GM23338 (cell line): Measurements from ENCODE around the gene RPL3. TPM values are rescaled to one million over a fixed set of nuclear protein-coding genes. Genes with fewer than 3 reads are reported as not detected.

Source experiments
- ATAC-seq: fragments of 200-7000 bp; cut with Tn5 transposase; 3 replicates; pipeline ENCODE4 v1.9.1; 2020
- DNase-seq: peaks from one replicate; pipeline ENCODE4 v3.0.0-alpha.2; 2015; ENCODE audit warnings: low spot score
- H2AFZ ChIP-seq: fragments of 200-600 bp; sonication (generic); 2 replicates; pipeline ENCODE4 v1.8.0; 2016; ENCODE audit warnings: antibody characterized with exemption, mild to moderate bottlenecking, moderate library complexity
- H3F3A ChIP-seq: fragments of 200-600 bp; sonication (generic); replicated peaks from 2 replicates; pipeline ENCODE4 v1.8.0; 2017; ENCODE audit warnings: antibody characterized with exemption, mixed run types, low read depth
- H3K27ac ChIP-seq: fragments of 200-600 bp; sonication (generic); 2 replicates; pipeline ENCODE4 v1.6.1; 2016; ENCODE audit warnings: low read depth
- H3K27me3 ChIP-seq: fragments of 200-600 bp; sonication (generic); 2 replicates; pipeline ENCODE4 v1.8.0; 2016; ENCODE audit warnings: mild to moderate bottlenecking, mixed run types, moderate library complexity; ENCODE audit not compliant: insufficient read depth
- H3K36me3 ChIP-seq: fragments of 200-600 bp; sonication (generic); 2 replicates; pipeline ENCODE4 v1.8.0; 2016; ENCODE audit warnings: mild to moderate bottlenecking; ENCODE audit not compliant: insufficient read depth
- H3K4me1 ChIP-seq: fragments of 200-600 bp; sonication (generic); 2 replicates; pipeline ENCODE4 v1.8.0; 2016; ENCODE audit warnings: mild to moderate bottlenecking, moderate library complexity; ENCODE audit not compliant: insufficient read depth
- H3K4me2 ChIP-seq: fragments of 200-600 bp; sonication (generic); 2 replicates; pipeline ENCODE4 v1.7.1; 2017; ENCODE audit warnings: mixed run types
- H3K4me3 ChIP-seq: fragments of 200-600 bp; sonication (generic); 2 replicates; pipeline ENCODE4 v1.6.1; 2016; ENCODE audit warnings: mixed run types
- H3K79me2 ChIP-seq: fragments of 200-600 bp; sonication (generic); replicated peaks from 2 replicates; pipeline ENCODE4 v1.8.0; 2017; ENCODE audit warnings: mild to moderate bottlenecking; ENCODE audit not compliant: insufficient read depth
- H3K9me2 ChIP-seq: fragments of 200-600 bp; sonication (generic); 2 replicates; pipeline ENCODE4 v1.8.0; 2017; ENCODE audit not compliant: insufficient read depth
- H4K20me1 ChIP-seq: fragments of 200-600 bp; sonication (generic); replicated peaks from 2 replicates; pipeline ENCODE4 v1.8.0; 2017; ENCODE audit warnings: mild to moderate bottlenecking; ENCODE audit not compliant: insufficient read depth
- H3K27ac Mint-ChIP-seq: 2 replicates; pipeline ENCODE4 v1.8.0; 2020; ENCODE audit warnings: inconsistent platforms, mild to moderate bottlenecking, moderate library complexity, mixed read lengths
- H3K27me3 Mint-ChIP-seq: 3 replicates; pipeline ENCODE4 v1.8.0; 2022; ENCODE audit warnings: low read depth, mild to moderate bottlenecking, moderate library complexity, mixed read lengths, inconsistent platforms; ENCODE audit not compliant: insufficient read depth, poor library complexity
- H3K36me3 Mint-ChIP-seq: 3 replicates; pipeline ENCODE4 v1.8.0; 2021; ENCODE audit warnings: low read depth, mild to moderate bottlenecking, inconsistent platforms, moderate library complexity, mixed read lengths
- H3K4me1 Mint-ChIP-seq: 3 replicates; pipeline ENCODE4 v1.8.0; 2020; ENCODE audit warnings: mild to moderate bottlenecking, inconsistent platforms, mixed read lengths
- H3K4me3 Mint-ChIP-seq: 3 replicates; pipeline ENCODE4 v1.8.0; 2021; ENCODE audit warnings: moderate library complexity, mild to moderate bottlenecking, inconsistent platforms, mixed read lengths
- H3K9me3 Mint-ChIP-seq: 3 replicates; pipeline ENCODE4 v1.8.0; 2020; ENCODE audit warnings: moderate library complexity, mild to moderate bottlenecking, inconsistent platforms, mixed read lengths
- CREB1 ChIP-seq: fragments of 250-450 bp; sonication (Bioruptor Pico); IDR thresholded peaks from 2 replicates; pipeline ENCODE4 v1.5.0; 2020; ENCODE audit warnings: low read depth, mild to moderate bottlenecking, moderate library complexity
- EZH2phosphoT487 ChIP-seq: fragments of 200-600 bp; sonication (generic); IDR thresholded peaks from one replicate; pipeline ENCODE4 v1.8.1; 2018; ENCODE audit warnings: antibody characterized with exemption; ENCODE audit not compliant: unreplicated experiment
- JUNB ChIP-seq: IDR thresholded peaks from one replicate; pipeline ENCODE4 v1.6.1; 2016; ENCODE audit warnings: antibody characterized with exemption; ENCODE audit not compliant: unreplicated experiment
- ZNF331 ChIP-seq: fragments of 250-450 bp; sonication (Bioruptor Pico); IDR thresholded peaks from 2 replicates; pipeline ENCODE4 v1.5.0; 2020; ENCODE audit warnings: low read depth, mild to moderate bottlenecking, moderate library complexity
- ZNF462 ChIP-seq: fragments of 250-450 bp; sonication (Bioruptor Pico); IDR thresholded peaks from 2 replicates; pipeline ENCODE4 v1.5.0; 2020; ENCODE audit warnings: mild to moderate bottlenecking, moderate library complexity
- polyA plus RNA-seq: library from polyadenylated mRNA; unstranded; fragments of >200 nt; fragmentation: Nextera tagmentation; extraction: Ambion mirVana; gene quantifications from 2 replicates; pipeline ENCODE4 v1.2.1, GENCODE V29; 2016
- total RNA-seq: library from RNA; depleted of rRNA; stranded (reverse); fragments of >200 nt; shearing (Covaris generic); gene quantifications from 2 replicates; pipeline ENCODE4 v1.2.3, GENCODE V29; 2014
- TF ChIP-seq, protein P1 (sequence below), 2 experiments: fragments of 200-600 bp in 1 of 2; sonication (generic) in 1 of 2; conservative IDR thresholded peaks; 2 replicates each; pipeline versions ENCODE4 v1.5.1 to v1.6.1; 2016 to 2017; ENCODE audit warnings: antibody characterized with exemption in 2 of 2, low read depth in 2 of 2, mild to moderate bottlenecking in 2 of 2, moderate library complexity in 1 of 2

RPL3 gene
- total and polyA plus RNA-seq, 2 experiments from 2014 or later = 1,983 to 3,244 TPM

DNA sequence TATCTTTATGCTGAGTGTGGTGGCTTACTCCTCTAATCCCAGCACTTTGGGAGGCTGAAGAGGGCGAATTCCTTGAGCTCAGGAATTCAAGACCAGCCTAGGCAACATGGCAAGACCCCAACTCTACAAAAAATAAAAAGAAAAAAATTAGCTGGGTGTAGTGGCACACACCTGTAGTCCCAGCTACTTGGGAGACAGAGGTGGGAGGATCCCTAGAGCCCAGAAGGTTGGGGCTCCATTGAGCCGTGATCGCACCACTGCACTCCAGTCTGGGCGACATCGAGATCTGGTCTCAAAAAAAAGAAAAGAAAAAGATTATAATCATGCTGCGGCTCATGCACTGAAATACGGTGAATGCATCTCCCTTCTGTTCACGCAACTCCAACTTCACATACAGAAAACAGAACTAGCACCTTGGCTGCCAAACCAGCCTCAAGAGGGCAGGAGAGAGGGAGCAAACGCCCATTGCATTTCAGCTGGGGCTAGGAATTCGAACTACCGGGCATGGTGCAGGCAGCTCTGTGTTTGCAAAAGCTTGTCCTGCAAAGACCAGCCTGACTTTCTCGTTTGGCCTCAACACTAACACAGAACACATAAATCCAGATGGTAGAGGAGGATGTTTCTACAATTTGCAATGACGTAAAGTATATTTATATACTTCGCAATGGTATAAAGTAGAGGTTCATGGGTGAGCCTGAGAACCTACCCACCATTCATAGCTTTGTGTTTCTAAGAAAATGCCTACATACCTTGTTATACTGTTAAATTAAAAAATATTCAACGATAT is 24.0 kb upstream of the RPL3 start:
- Histone ChIP-seq H3K4me2 (0 out of 2 replicates have a peak overlapping the region, but pooled peaks have one; percentile 36), H4K20me1 (no peaks in the 10 kb centered on the region), H3K4me1 (peaks cover 17% of the 10 kb centered on the region), H3K36me3 (no peaks in the 10 kb centered on the region), H3K27ac (no peak overlapping the region), H3K9me2 (no peaks in the 10 kb centered on the region), H2AFZ (peak overlapping the region; percentile 1; the same call in 1 of the 2 replicates), H3F3A (0 out of 2 replicates have a peak, but pooled peaks cover 2% of the 10 kb centered on the region), H3K27me3 (no peaks in the 10 kb centered on the region), H3K4me3 (no peak overlapping the region), H3K79me2 (no peaks in the 10 kb centered on the region)
- peaks cover 10% of the 10 kb centered on the region for H3K27me3 Mint-ChIP-seq
- no peaks in the 10 kb centered on the region for H3K36me3 Mint-ChIP-seq
- peak; percentile 88 for DNase-seq
- H3K4me3 Mint-ChIP-seq = no peak overlapping the region
- TF ChIP-seq ZNF462 (CRISPR knock-in tag) (no peak), ZNF331 (no peak), EZH2phosphoT487 (no peak), JUNB (no peak), CREB1 (CRISPR knock-in tag) (no peak)
- TF ChIP-seq, protein P1, sequence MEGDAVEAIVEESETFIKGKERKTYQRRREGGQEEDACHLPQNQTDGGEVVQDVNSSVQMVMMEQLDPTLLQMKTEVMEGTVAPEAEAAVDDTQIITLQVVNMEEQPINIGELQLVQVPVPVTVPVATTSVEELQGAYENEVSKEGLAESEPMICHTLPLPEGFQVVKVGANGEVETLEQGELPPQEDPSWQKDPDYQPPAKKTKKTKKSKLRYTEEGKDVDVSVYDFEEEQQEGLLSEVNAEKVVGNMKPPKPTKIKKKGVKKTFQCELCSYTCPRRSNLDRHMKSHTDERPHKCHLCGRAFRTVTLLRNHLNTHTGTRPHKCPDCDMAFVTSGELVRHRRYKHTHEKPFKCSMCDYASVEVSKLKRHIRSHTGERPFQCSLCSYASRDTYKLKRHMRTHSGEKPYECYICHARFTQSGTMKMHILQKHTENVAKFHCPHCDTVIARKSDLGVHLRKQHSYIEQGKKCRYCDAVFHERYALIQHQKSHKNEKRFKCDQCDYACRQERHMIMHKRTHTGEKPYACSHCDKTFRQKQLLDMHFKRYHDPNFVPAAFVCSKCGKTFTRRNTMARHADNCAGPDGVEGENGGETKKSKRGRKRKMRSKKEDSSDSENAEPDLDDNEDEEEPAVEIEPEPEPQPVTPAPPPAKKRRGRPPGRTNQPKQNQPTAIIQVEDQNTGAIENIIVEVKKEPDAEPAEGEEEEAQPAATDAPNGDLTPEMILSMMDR (conservative IDR thresholded peaks at IDR 0.05; ENCODE audit: low read depth in 2 of 2) = peak; percentile 82 to 86
- H3K27ac Mint-ChIP-seq = no peak overlapping the region
- ATAC-seq = peak; percentile 94
- H3K9me3 Mint-ChIP-seq = no peaks in the 10 kb centered on the region
- H3K4me1 Mint-ChIP-seq = peaks cover 17% of the 10 kb centered on the region
